HepG2 (cell line): Measurements from ENCODE around the gene HCFC1R1. TPM values are rescaled to one million over a fixed set of nuclear protein-coding genes. Genes with fewer than 3 reads are reported as not detected.

ENCODE experiments used
- AKNA ChIP-seq: sonication (generic); formaldehyde crosslinking; IDR thresholded peaks from 2 replicates; pipeline ENCODE4 v1.4.0; 2020; ENCODE audit warnings: missing genetic modification reagents, borderline replicate concordance
- ATF7-NPFF ChIP-seq: sonication (generic); formaldehyde crosslinking; IDR thresholded peaks from 2 replicates; pipeline ENCODE4 v1.8.1; 2023; ENCODE audit warnings: mild to moderate bottlenecking, low read depth, missing genetic modification reagents, moderate library complexity
- DPF2 ChIP-seq: sonication (generic); formaldehyde crosslinking; IDR thresholded peaks from 2 replicates; pipeline ENCODE4 v1.4.0; 2020; ENCODE audit warnings: mild to moderate bottlenecking, low read depth, missing genetic modification reagents, borderline replicate concordance
- HOXA3 ChIP-seq: sonication (generic); formaldehyde crosslinking; IDR thresholded peaks from 2 replicates; pipeline ENCODE4 v1.5.0; 2020; ENCODE audit warnings: missing genetic modification reagents
- KDM2A ChIP-seq: sonication (generic); formaldehyde crosslinking; IDR thresholded peaks from 2 replicates; pipeline ENCODE4 v1.4.0; 2020; ENCODE audit warnings: low read depth, missing genetic modification reagents, borderline replicate concordance
- KLF9 ChIP-seq: IDR thresholded peaks from 2 replicates; pipeline ENCODE4 v1.6.1; 2016; ENCODE audit warnings: low read depth
- MAFG ChIP-seq: sonication (generic); formaldehyde crosslinking; IDR thresholded peaks from 2 replicates; pipeline ENCODE4 v1.5.1; 2020; ENCODE audit warnings: mild to moderate bottlenecking, missing genetic modification reagents
- RELA ChIP-seq: sonication (generic); formaldehyde crosslinking; IDR thresholded peaks from 2 replicates; pipeline ENCODE4 v1.4.0; 2020; ENCODE audit warnings: missing genetic modification reagents
- SMAD9 ChIP-seq: sonication (generic); formaldehyde crosslinking; IDR thresholded peaks from 2 replicates; pipeline ENCODE4 v1.5.1; 2020; ENCODE audit warnings: mild to moderate bottlenecking, missing genetic modification reagents
- SOX13 ChIP-seq, 3 experiments: fragments of 450-650 bp in 1 of 3; sonication (generic) in 1 of 3; formaldehyde crosslinking in 1 of 3; IDR thresholded peaks in 2 of 3; conservative IDR thresholded peaks in 1 of 3; 2 replicates each; pipeline versions ENCODE4 v1.5.0 to v1.6.1; 2016 to 2020; ENCODE audit warnings: antibody characterized with exemption in 1 of 3, mild to moderate bottlenecking in 1 of 3, missing compliant biosample characterization in 1 of 3, missing genetic modification reagents in 1 of 3, moderate library complexity in 1 of 3
- TBP ChIP-seq: sonication (generic); formaldehyde crosslinking; IDR thresholded peaks from 2 replicates; pipeline ENCODE4 v1.5.0; 2020; ENCODE audit warnings: missing genetic modification reagents
- XRCC5 ChIP-seq: fragments of 200-400 bp; formaldehyde crosslinking; optimal IDR thresholded peaks from 2 replicates; pipeline ENCODE3; 2017; ENCODE audit warnings: mild to moderate bottlenecking, low read length
- ZC3H13 ChIP-seq: sonication (generic); formaldehyde crosslinking; IDR thresholded peaks from 2 replicates; pipeline ENCODE4 v1.8.1; 2023; ENCODE audit warnings: mild to moderate bottlenecking, missing genetic modification reagents, moderate library complexity
- ZKSCAN1 ChIP-seq: fragments of 150-350 bp; IDR thresholded peaks from 2 replicates; pipeline ENCODE4 v1.6.1; 2014; ENCODE audit warnings: low read length
- ZNF317 ChIP-seq: sonication (generic); formaldehyde crosslinking; IDR thresholded peaks from 2 replicates; pipeline ENCODE4 v1.5.0; 2020; ENCODE audit warnings: mild to moderate bottlenecking, missing genetic modification reagents
- ZNF558 ChIP-seq: sonication (generic); formaldehyde crosslinking; IDR thresholded peaks from 2 replicates; pipeline ENCODE4 v1.9.0; 2022; ENCODE audit warnings: mild to moderate bottlenecking, missing genetic modification reagents, borderline replicate concordance
- ZNF788 ChIP-seq: sonication (generic); formaldehyde crosslinking; IDR thresholded peaks from 2 replicates; pipeline ENCODE4 v1.5.0; 2020; ENCODE audit warnings: mild to moderate bottlenecking, missing genetic modification reagents, borderline replicate concordance
- ZNF790 ChIP-seq: sonication (generic); formaldehyde crosslinking; IDR thresholded peaks from 2 replicates; pipeline ENCODE4 v1.8.0; 2022; ENCODE audit warnings: missing genetic modification reagents, mild to moderate bottlenecking, borderline replicate concordance
- polyA plus RNA-seq, 8 experiments: library from polyadenylated mRNA; depleted of rRNA in 3 of 8; stranded (reverse) in 7 of 8; unstranded in 1 of 8; fragments of >200 nt; fragmentation: Illumina TruSeq in 4 of 8; extraction: Trizol in 4 of 8; gene quantifications; 2 replicates each; pipeline versions ENCODE4 v1.2.1 to v1.2.3, GENCODE V29; 2011 to 2016; ENCODE audit warnings: low read depth in 4 of 8, missing spikeins in 1 of 8, mixed read lengths in 1 of 8; ENCODE audit not compliant: insufficient read depth in 1 of 8
- total RNA-seq, 5 experiments: library from RNA; depleted of rRNA; stranded (reverse); fragments of >200 nt; fragmentation: Illumina TruSeq; extraction: Trizol; gene quantifications; 2 replicates each; pipeline ENCODE4 v1.2.3, GENCODE V29; 2016; ENCODE audit warnings: low read depth in 1 of 5
- TF ChIP-seq, protein P1 (sequence below): sonication (generic); formaldehyde crosslinking; IDR thresholded peaks from 2 replicates; pipeline ENCODE4 v1.4.0; 2020; ENCODE audit warnings: missing genetic modification reagents
- TF ChIP-seq, protein P2 (sequence below): sonication (generic); formaldehyde crosslinking; IDR thresholded peaks from 2 replicates; pipeline ENCODE4 v1.4.0; 2020; ENCODE audit warnings: missing genetic modification reagents; ENCODE audit errors: not compliant biosample characterization

Gene HCFC1R1
- total and polyA plus RNA-seq, 2 of the 13 experiments (the other 11 are each of a cell fraction or from before 2014, with no cell fraction given) = 13.8 to 16.1 TPM

- TF ChIP-seq AKNA (CRISPR knock-in tag) = no peak
- TF ChIP-seq DPF2 = no peak
- TF ChIP-seq ZNF317 = peak; percentile 10; the same call in 1 of the 2 replicates
- TF ChIP-seq SOX13 (IDR thresholded peaks at IDR 0.05) = no peak
- peak in 1 of 2 experiments; percentile 69; a peak in 2 of 4 replicates for TF ChIP-seq SOX13 (CRISPR knock-in tag; conservative IDR thresholded peaks at IDR 0.05 in 1 of 2, IDR thresholded peaks at IDR 0.05 in 1 of 2)
- TF ChIP-seq, protein P1, sequence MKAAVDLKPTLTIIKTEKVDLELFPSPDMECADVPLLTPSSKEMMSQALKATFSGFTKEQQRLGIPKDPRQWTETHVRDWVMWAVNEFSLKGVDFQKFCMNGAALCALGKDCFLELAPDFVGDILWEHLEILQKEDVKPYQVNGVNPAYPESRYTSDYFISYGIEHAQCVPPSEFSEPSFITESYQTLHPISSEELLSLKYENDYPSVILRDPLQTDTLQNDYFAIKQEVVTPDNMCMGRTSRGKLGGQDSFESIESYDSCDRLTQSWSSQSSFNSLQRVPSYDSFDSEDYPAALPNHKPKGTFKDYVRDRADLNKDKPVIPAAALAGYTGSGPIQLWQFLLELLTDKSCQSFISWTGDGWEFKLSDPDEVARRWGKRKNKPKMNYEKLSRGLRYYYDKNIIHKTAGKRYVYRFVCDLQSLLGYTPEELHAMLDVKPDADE (CRISPR knock-in tag) = no peak
- no peak for TF ChIP-seq MAFG (CRISPR knock-in tag)
- TF ChIP-seq KDM2A (CRISPR knock-in tag) = peak; percentile 65
- TF ChIP-seq, protein P2, sequence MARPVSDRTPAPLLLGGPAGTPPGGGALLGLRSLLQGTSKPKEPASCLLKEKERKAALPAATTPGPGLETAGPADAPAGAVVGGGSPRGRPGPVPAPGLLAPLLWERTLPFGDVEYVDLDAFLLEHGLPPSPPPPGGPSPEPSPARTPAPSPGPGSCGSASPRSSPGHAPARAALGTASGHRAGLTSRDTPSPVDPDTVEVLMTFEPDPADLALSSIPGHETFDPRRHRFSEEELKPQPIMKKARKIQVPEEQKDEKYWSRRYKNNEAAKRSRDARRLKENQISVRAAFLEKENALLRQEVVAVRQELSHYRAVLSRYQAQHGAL = no peak
- TF ChIP-seq KLF9 (CRISPR knock-in tag) = peak; percentile 79; the same call in 1 of the 2 replicates
- no peak for TF ChIP-seq ZNF790 (CRISPR knock-in tag)
- TF ChIP-seq RELA (CRISPR knock-in tag) = peak; percentile 97
- no peak for TF ChIP-seq TBP (CRISPR knock-in tag)
- 0 out of 2 replicates have a peak, but pooled peaks have one; percentile 39 for TF ChIP-seq ZNF558 (CRISPR knock-in tag)
- TF ChIP-seq ZKSCAN1 = no peak
- peak; percentile 48 for TF ChIP-seq XRCC5
- no peak for TF ChIP-seq SMAD9 (CRISPR knock-in tag)
- TF ChIP-seq ZC3H13 (CRISPR knock-in tag) = no peak
- TF ChIP-seq ATF7-NPFF = no peak
- peak; percentile 82 for TF ChIP-seq HOXA3
- TF ChIP-seq ZNF788 = peak; percentile 64; the same call in 1 of the 2 replicates
Observed at GRCh38 chr16:3065069-3065741, 41.5 kb upstream of the HCFC1R1 start, which contains the start of gene IL32 (continued).
